Activated effector memory CD4-positive, alpha-beta T cell treated with anti-CD3 and anti-CD28 coated beads, Interleukin-2, amount 50 U/mL, for 16 hours (primary cell): ENCODE results near the gene CTPS2.
"Not testable (repeated sequence)": the region's sequence is repeated elsewhere in the genome, so short reads cannot be mapped to it uniquely, and the experiment has no call there.

Experiments
- DNase-seq: peaks from one replicate; pipeline ENCODE4 v3.0.0-alpha.2; 2020

CTPS2 gene

DNA sequence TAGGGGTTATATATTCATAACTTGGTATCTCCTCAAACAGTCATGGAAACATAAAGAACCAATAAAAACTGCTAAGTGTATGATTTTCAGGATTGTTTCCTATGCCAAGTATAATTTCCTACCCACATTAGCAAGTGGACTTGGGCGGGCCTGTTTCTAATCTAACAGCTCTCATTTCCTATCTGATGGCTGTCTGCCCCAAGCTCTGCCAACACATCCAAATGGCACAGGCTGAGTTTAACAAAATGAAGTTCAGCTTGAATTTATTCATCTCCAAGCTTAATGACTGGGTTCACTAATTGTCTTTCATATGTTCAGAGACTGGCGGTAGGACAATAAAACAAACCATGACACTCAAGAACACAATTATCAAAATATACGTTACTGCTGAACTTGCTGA, 118.0 kb downstream of the CTPS2 start:
- DNase-seq, result no peak

DNA sequence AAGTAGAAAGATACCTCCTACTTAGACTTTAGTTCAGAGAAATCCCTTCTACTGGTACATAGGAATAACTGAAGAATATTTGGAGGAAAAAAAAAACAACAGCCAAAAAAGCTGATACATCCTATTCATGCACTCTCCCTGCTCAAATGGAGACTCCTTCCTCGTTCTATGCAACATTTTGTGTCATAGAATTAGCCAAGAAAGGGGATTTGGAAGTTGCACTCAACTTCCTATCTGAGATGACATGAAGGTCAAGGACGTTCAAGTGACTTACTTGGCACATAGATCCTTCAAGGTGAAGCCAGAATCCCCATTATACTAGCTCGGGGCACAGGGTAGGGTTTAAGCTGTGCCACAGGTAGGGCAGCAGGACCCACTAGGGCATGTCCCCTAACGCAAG, 118.7 kb downstream of the CTPS2 start:
- DNase-seq, result no peak

GRCh38 chrX:16592194-16592770, 120.2 kb downstream of the CTPS2 start:
- no peak for DNase-seq

GRCh38 chrX:16589826-16590225, 122.6 kb downstream of the CTPS2 start:
- no peak for DNase-seq

DNA sequence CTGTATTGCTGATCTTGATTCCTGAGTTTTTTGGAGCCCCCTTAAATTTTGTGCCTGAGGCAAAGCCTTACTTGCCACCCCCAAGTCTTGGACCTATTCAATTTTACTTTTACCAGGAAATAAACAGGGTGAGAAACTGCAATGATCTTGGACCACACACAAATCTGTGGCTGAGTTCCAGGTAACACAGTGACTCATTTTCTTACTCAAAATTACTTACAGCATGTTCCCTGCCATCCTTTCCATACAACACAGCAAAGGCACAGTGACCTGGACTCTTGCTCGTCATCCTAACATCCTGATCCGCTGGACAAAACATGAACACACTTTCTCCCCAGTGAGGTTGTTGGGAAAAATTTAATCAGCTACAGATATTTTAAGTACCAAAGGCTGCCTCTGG, 123.3 kb downstream of the CTPS2 start:
- no peak for DNase-seq

DNA sequence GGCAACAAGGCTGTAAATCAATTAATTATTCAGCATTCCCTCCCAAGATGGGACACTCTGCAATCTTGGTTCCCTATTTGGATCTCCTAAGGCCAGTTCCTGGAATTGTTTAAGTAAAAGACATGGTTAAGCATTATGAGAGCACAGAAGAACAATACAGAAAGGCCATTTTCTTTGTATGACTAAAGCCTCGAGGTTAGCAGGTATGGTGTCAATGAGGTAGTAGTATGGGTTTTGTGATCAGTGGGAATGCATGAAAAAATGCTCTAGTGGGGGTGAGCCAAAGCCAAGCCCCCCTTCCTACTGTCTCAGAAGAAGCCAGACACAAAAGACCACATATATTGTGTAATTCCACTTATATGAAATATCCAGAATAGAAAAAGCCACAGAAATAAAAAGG, 124.2 kb downstream of the CTPS2 start:
- DNase-seq, result no peak

- DNase-seq, result no peak
Measured at GRCh38 chrX:16587836-16588235, 124.6 kb downstream of the CTPS2 start.

DNA sequence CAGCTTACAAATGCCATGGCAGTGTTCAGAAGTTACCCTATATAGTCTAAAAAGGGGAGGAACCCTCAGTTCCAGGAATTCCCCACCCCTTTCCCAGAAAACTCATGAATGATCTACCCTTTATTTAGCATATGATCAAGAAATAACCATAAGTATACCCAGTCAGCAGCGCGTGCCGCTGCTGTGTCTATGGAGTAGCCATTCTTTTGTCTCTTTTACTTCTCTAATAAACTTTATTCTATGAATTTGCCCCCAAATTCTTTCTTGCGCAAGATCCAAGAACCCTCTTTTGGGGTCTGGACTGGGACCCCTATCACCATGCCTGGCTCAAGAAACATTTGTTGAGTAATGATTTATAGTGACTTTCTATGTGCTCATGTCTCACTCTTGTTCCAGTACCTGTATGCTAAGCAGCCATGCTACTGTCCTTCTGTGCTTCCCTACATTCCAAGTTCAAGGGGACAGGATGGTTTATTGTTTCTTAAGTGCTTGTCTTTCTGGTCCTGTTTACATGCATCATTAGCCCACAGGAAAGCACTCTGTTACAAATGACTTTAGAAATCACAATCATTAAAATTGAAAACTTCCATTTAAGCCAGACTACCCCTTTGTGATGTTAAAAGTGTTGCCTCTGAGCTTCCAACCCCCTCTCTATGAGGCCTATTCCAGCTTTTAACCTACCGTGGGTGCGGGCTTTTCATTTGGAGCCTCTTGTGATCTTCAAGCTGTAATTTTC, 125.9 kb downstream of the CTPS2 start:
- DNase-seq, result no peak

DNA sequence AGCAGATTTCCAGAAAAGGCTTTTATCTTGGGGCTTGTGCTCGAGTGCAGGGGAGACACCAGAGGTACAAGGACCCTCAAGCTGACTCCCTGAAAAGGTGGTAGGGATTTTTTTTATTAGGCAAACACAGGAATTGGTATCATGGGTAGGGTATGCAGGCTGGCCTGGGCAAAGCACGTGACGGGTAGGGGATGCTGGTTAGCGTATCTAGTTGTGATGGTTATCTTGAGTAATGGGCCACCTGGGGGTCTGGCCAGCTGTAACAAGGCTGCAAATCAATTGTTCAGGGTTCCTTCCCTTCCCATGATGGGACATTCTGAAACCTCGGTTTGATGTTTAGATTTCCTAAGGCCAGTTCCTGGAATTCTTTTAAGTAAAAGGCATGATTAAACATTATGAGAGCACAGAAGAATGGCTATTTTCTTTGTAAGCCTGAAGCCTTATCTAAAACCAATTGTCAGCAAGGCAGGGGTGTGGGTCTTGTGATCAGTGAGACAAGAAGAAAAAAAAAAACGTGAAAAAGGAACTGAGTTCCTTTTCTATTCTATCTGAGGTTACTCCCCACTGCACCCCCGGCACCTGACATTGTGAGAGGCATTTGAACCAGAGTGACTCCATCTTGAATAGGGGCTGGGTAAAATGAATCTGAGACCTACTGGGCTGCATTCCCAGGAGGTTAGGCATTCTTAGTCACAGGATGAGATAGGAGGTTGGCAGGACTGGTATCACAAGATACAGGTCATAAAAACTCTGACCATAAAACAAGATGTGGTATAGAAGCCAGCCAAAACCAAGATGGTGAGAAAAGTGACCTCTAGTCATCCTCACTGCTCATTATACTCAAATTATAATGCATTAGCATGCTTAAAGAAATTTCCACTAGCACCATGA, 126.7 kb downstream of the CTPS2 start:
- no peak for DNase-seq

GRCh38 chrX:16580004-16580797, 132.3 kb downstream of the CTPS2 start:
- not testable (repeated sequence) for DNase-seq

GRCh38 chrX:16579517-16579916, 133.0 kb downstream of the CTPS2 start:
- DNase-seq, result no peak

GRCh38 chrX:16578218-16578617, 134.3 kb downstream of the CTPS2 start:
- DNase-seq, result no peak

DNA sequence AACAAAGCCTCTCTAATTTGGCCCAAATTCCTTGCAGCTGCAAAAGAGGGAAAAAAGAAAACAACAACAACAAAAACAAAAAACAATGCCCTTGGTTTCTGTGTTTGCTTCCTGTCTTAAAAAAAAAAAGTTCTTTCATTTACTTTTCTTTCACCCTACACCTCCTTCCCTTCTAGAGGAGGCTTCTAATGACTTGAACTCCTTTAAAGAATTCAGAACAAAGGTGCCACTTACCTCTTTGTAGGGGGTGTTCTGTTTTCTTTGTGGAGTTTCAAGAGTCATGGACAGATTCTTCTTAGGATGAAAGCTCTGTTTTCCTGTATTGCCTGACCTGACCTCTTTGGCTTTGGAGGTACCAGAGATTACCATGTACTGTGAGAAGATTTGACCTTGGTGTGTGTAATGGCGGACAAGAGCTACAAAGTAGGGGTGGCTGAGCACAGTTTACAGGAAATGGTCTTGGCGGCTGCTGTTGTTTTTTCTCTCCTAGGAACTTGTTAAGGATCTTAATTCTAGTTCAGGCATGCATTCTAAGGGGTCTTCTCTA, 134.9 kb downstream of the CTPS2 start:
- DNase-seq, result no peak

DNA sequence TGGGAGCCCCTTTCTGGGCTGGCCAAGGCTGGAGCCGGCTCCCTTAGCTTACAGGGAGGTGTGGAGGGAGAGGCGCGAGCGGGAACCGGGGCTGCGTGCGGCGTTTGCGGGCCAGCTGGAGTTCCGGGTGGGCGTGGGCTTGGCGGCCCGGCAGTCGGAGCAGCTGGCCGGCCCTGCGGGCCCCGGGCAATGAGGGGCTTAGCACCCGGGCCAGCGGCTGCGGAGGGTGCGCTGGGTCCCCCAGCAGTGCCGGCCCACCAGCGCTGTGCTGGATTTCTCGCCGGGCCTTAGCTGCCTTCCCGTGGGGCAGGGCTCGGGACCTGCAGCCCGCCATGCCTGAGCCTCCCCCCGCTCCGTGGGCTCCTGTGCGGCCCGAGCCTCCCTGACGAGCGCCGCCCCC, 137.1 kb downstream of the CTPS2 start:
- DNase-seq, result not testable (repeated sequence)

GRCh38 chrX:16573781-16574180, 138.7 kb downstream of the CTPS2 start:
- no peak for DNase-seq

DNA sequence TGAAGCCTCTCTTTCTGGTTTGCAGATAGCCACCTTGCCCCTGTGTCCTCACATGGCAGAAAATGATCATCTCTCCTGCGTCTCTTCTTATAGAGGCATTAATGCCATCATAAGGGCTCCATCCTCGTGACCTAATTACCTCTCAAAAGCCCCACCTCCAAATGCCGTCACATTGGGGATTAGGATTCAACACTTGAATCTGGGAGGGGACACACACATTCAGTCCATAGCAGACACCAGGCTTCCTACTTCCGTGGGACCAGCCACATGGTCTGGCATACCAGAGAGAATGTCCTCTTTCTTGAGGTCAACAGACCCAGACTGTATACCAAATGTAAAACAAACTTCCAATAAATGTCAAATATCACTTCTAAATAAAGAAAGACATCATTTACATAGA, 144.8 kb downstream of the CTPS2 start:
- DNase-seq, result no peak

GRCh38 chrX:16566571-16566970, 145.9 kb downstream of the CTPS2 start:
- no peak for DNase-seq

DNA sequence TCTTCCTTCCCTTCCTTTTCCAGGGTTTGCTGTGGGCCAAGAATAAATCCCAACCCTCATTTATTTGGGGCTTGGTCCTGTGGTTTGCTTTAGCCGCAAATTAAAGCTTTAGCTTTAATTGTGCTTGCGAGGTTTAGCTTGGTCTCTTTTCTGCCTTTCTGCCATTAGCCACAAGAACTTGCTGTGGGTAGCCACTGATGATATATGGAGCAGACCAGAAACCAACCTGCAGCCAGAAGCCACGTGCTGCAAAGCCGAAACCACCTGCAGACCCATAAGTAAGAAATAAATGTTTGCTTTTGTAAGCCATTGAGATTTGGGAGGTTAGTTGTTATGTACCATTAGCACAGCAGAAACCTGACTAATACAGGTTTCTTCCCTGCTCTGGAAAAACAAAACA, 152.3 kb downstream of the CTPS2 start:
- no peak for DNase-seq

- DNase-seq, result no peak
Measured at GRCh38 chrX:16559206-16559619, 153.3 kb downstream of the CTPS2 start.

DNA sequence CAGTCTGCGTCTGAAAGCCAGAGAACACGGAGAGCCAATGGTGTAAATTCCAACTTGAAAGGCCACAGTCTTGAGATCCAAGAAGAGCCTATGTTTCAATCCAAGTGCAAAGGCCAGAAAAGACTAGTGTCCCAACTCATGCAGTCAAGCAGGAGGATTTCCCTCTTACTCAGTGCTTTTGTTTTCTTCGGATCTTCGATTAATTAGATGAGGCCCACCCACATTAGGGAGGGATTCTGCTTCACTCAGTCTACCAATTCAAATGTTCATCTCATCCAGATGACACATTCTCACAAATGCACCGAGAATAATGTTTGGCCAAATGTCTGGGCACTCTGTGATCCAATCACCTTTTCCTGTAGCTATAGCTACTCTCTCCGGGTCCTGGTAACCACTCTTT, 154.0 kb downstream of the CTPS2 start:
- DNase-seq, result no peak

DNA sequence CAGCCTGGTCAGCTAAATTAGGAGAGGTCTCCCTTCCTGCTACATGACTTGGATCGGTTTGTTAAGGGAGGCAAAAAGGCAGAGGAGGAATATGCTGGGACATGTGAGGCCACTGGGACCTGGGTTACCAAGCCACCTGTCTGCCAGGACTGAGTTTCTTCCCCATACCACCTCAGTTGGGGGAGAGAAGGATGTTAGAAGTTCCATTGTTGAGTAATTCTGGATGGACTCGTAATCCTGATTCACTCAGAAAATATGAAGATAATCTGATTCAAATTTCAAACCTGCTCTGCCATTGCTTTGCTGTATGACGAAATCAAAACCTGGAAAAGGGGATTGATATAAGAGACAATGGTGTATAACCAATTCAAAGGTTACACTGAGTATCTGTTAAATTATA, 159.9 kb downstream of the CTPS2 start:
- DNase-seq, result no peak

- no peak for DNase-seq
Measured at GRCh38 chrX:16547644-16548043, 164.8 kb downstream of the CTPS2 start.

- no peak for DNase-seq
Measured at GRCh38 chrX:16544969-16545368, 167.5 kb downstream of the CTPS2 start.
